H1 (cell line): ENCODE results near the gene SCN4A. TPM values are rescaled to one million over a fixed set of nuclear protein-coding genes. Genes with fewer than 3 reads are reported as not detected.

Experiments
- CTCF ChIA-PET: fragments of 300-600 bp; sonication (Branson Sonifier 250); formaldehyde crosslinking; loops from one replicate; lab custom pipeline; 2021; ENCODE audit not compliant: partially characterized antibody; lab: Charles Lee
- POLR2A ChIA-PET: fragments of 300-600 bp; sonication (Branson Sonifier 250); formaldehyde crosslinking; loops from one replicate; lab custom pipeline; 2021; ENCODE audit warnings: inconsistent platforms; ENCODE audit not compliant: partially characterized antibody; lab: Charles Lee
- DNase-seq, 2 experiments: peaks; one replicate each; pipeline versions ENCODE4 v3.0.0 to v3.0.0-alpha.2; 2010 to 2022; ENCODE audit warnings: low spot score in 2 of 2, low read depth in 1 of 2, mixed read lengths in 1 of 2
- FAIRE-seq: peaks from 2 replicates; lab custom pipeline; 2011; peaks lifted over from hg19 to GRCh38; lab: Jason Lieb, UNC
- H2AFZ ChIP-seq: 2 replicates; pipeline ENCODE4 v1.8.1; 2012; ENCODE audit warnings: low read length, inconsistent platforms
- H2AK5ac ChIP-seq: 2 replicates; pipeline ENCODE4 v1.6.1; 2013; ENCODE audit warnings: low read depth, low read length
- H2BK120ac ChIP-seq: replicated peaks from 2 replicates; pipeline ENCODE3; 2013; ENCODE audit warnings: low read depth, low read length, inconsistent platforms
- H2BK12ac ChIP-seq: 2 replicates; pipeline ENCODE4 v1.6.1; 2013; ENCODE audit warnings: low read depth, low read length
- H2BK15ac ChIP-seq: 2 replicates; pipeline ENCODE4 v1.6.1; 2013; ENCODE audit warnings: low read length
- H2BK20ac ChIP-seq: 2 replicates; pipeline ENCODE4 v1.6.1; 2013; ENCODE audit warnings: low read length
- H2BK5ac ChIP-seq: 2 replicates; pipeline ENCODE4 v1.6.1; 2013; ENCODE audit warnings: low read depth, low read length
- H3K14ac ChIP-seq: 2 replicates; pipeline ENCODE4 v1.6.1; 2013; ENCODE audit warnings: inconsistent platforms; ENCODE audit not compliant: insufficient read length
- H3K18ac ChIP-seq: 2 replicates; pipeline ENCODE4 v1.6.1; 2013; ENCODE audit warnings: low read length; ENCODE audit errors: extremely low read depth
- H3K23ac ChIP-seq: 2 replicates; pipeline ENCODE4 v1.6.1; 2013; ENCODE audit warnings: inconsistent platforms; ENCODE audit not compliant: insufficient read length
- H3K23me2 ChIP-seq: 2 replicates; pipeline ENCODE4 v1.6.1; 2013; ENCODE audit warnings: low read depth, low read length
- H3K27ac ChIP-seq: 2 replicates; pipeline ENCODE4 v1.6.1; 2011; ENCODE audit warnings: low read depth, low read length, inconsistent platforms
- H3K27me3 ChIP-seq, 4 experiments: replicated peaks in 1 of 4; 1 replicate in 1 of 4; 2 replicates in 3 of 4; pipeline versions ENCODE4 v1.6.1 to v1.8.1; 2011 to 2013; ENCODE audit warnings: low read length in 3 of 4, mild to moderate bottlenecking in 3 of 4, inconsistent platforms in 2 of 4, mixed read lengths in 2 of 4, moderate library complexity in 1 of 4; ENCODE audit not compliant: control insufficient read depth in 3 of 4, insufficient read depth in 3 of 4; ENCODE audit errors: extremely low read depth in 1 of 4
- H3K36me3 ChIP-seq, 4 experiments: 2 replicates each; pipeline versions ENCODE4 v1.6.1 to v1.8.1; 2011 to 2013; ENCODE audit warnings: mild to moderate bottlenecking in 4 of 4, low read length in 3 of 4, moderate library complexity in 2 of 4, control low read depth in 1 of 4, inconsistent platforms in 1 of 4; ENCODE audit not compliant: insufficient read depth in 4 of 4, control insufficient read depth in 2 of 4
- H3K4ac ChIP-seq: replicated peaks from 2 replicates; pipeline ENCODE3; 2013; ENCODE audit warnings: low read length, low read depth, mixed read lengths, inconsistent platforms; ENCODE audit not compliant: insufficient read length
- H3K4me1 ChIP-seq, 4 experiments: replicated peaks in 1 of 4; 1 replicate in 1 of 4; 2 replicates in 3 of 4; pipeline versions ENCODE4 v1.6.1 to v1.8.1; 2011 to 2013; ENCODE audit warnings: low read length in 3 of 4, inconsistent platforms in 2 of 4, mixed read lengths in 1 of 4; ENCODE audit not compliant: insufficient read depth in 4 of 4, control insufficient read depth in 3 of 4
- H3K4me2 ChIP-seq, 2 experiments: 2 replicates each; pipeline versions ENCODE4 v1.6.1 to v1.8.1; 2011 to 2013; ENCODE audit warnings: low read depth in 2 of 2, low read length in 2 of 2, control low read depth in 1 of 2, inconsistent platforms in 1 of 2, mild to moderate bottlenecking in 1 of 2; ENCODE audit not compliant: insufficient read depth in 1 of 2
- H3K4me3 ChIP-seq, 4 experiments: fragments of 200-600, 300-600 bp in 1 of 4; sonication (generic), shearing (Covaris generic), sonication (Bioruptor Twin) in 1 of 4; 2 replicates each; pipeline versions ENCODE4 v1.5.1 to v1.8.1; 2011 to 2016; ENCODE audit warnings: low read length in 4 of 4, low read depth in 3 of 4, control low read depth in 2 of 4, inconsistent platforms in 2 of 4, mild to moderate bottlenecking in 2 of 4, mixed read lengths in 1 of 4, moderate library complexity in 1 of 4; ENCODE audit not compliant: insufficient read depth in 2 of 4; ENCODE audit errors: extremely low read depth in 1 of 4
- H3K56ac ChIP-seq: replicated peaks from 2 replicates; pipeline ENCODE3; 2013; ENCODE audit warnings: low read depth, mild to moderate bottlenecking, mixed read lengths, low read length, inconsistent platforms; ENCODE audit not compliant: insufficient read length
- H3K79me1 ChIP-seq: 2 replicates; pipeline ENCODE4 v1.6.1; 2013; ENCODE audit warnings: low read depth, low read length, control low read depth
- H3K79me2 ChIP-seq, 2 experiments: 2 replicates each; pipeline versions ENCODE4 v1.6.1 to v1.8.1; 2012 to 2013; ENCODE audit warnings: low read length in 2 of 2, mild to moderate bottlenecking in 2 of 2, inconsistent platforms in 1 of 2; ENCODE audit not compliant: insufficient read depth in 2 of 2, control insufficient read depth in 1 of 2
- H3K9ac ChIP-seq, 4 experiments: replicated peaks in 1 of 4; 1 replicate in 1 of 4; 2 replicates in 3 of 4; pipeline versions ENCODE4 v1.6.1 to v1.8.1; 2011 to 2013; ENCODE audit warnings: low read depth in 3 of 4, low read length in 3 of 4, control low read depth in 2 of 4, mild to moderate bottlenecking in 2 of 4, moderate library complexity in 2 of 4, inconsistent platforms in 1 of 4; ENCODE audit errors: extremely low read depth in 1 of 4
- H3K9me3 ChIP-seq, 2 experiments: 2 replicates each; pipeline versions ENCODE4 v1.6.1 to v1.8.1; 2012 to 2013; ENCODE audit warnings: mild to moderate bottlenecking in 2 of 2, moderate library complexity in 2 of 2, control low read depth in 1 of 2, inconsistent platforms in 1 of 2, low read depth in 1 of 2, low read length in 1 of 2, mixed read lengths in 1 of 2; ENCODE audit not compliant: insufficient read depth in 2 of 2
- H4K20me1 ChIP-seq, 2 experiments: replicated peaks in 1 of 2; 2 replicates each; pipeline versions ENCODE3 to v1.8.1; 2011 to 2013; ENCODE audit warnings: inconsistent platforms in 2 of 2, low read length in 2 of 2, mild to moderate bottlenecking in 1 of 2; ENCODE audit not compliant: insufficient read depth in 2 of 2, control insufficient read depth in 1 of 2
- H4K5ac ChIP-seq: 2 replicates; pipeline ENCODE4 v1.6.1; 2013; ENCODE audit warnings: low read length, low read depth, mixed read lengths, inconsistent platforms; ENCODE audit not compliant: insufficient read length
- H4K8ac ChIP-seq: 2 replicates; pipeline ENCODE4 v1.8.0; 2013; ENCODE audit warnings: mild to moderate bottlenecking, moderate library complexity, low read length, inconsistent platforms; ENCODE audit not compliant: insufficient read depth; ENCODE audit errors: extremely low read depth
- H4K91ac ChIP-seq: replicated peaks from 2 replicates; pipeline ENCODE3; 2013; ENCODE audit warnings: low read length, mixed read lengths, inconsistent platforms; ENCODE audit not compliant: insufficient read length
- E2F6 ChIP-seq: IDR thresholded peaks from 2 replicates; pipeline ENCODE4 v1.6.1; 2012; ENCODE audit warnings: inconsistent platforms
- EP300 ChIP-seq, 2 experiments: IDR thresholded peaks; 1 replicate in 1 of 2; 2 replicates in 1 of 2; pipeline ENCODE4 v1.6.1; 2011 to 2012; ENCODE audit warnings: low read depth in 2 of 2, low read length in 2 of 2, mild to moderate bottlenecking in 2 of 2, borderline replicate concordance in 1 of 2, inconsistent platforms in 1 of 2, moderate library complexity in 1 of 2
- EZH2 ChIP-seq: fragments of 200-600 bp; sonication (generic); IDR thresholded peaks from 2 replicates; pipeline ENCODE4 v1.7.1; 2012; ENCODE audit warnings: low read depth, mild to moderate bottlenecking, moderate library complexity, low read length, inconsistent platforms; ENCODE audit not compliant: severe bottlenecking
- JUND ChIP-seq: IDR thresholded peaks from 2 replicates; pipeline ENCODE4 v1.6.1; 2011; ENCODE audit warnings: mild to moderate bottlenecking, improper control_type of control experiment, low read length
- NANOG ChIP-seq: IDR thresholded peaks from 2 replicates; pipeline ENCODE4 v1.6.1; 2011; ENCODE audit warnings: low read length, low read depth, mild to moderate bottlenecking, inconsistent platforms; ENCODE audit not compliant: insufficient read depth, poor library complexity, severe bottlenecking
- POLR2A ChIP-seq, 2 experiments: IDR thresholded peaks; 1 replicate in 1 of 2; 2 replicates in 1 of 2; pipeline ENCODE4 v1.6.1; 2011; ENCODE audit warnings: low read depth in 2 of 2, low read length in 2 of 2, mild to moderate bottlenecking in 2 of 2; ENCODE audit errors: control extremely low read depth in 1 of 2
- SP2 ChIP-seq: IDR thresholded peaks from 2 replicates; pipeline ENCODE4 v1.6.1; 2012; ENCODE audit warnings: mild to moderate bottlenecking, low read length, inconsistent platforms
- SRF ChIP-seq: IDR thresholded peaks from 2 replicates; pipeline ENCODE4 v1.6.1; 2011; ENCODE audit warnings: mild to moderate bottlenecking, low read depth, low read length, moderate library complexity
- TAF1 ChIP-seq: IDR thresholded peaks from 2 replicates; pipeline ENCODE4 v1.6.1; 2011; ENCODE audit warnings: mild to moderate bottlenecking, low read depth, low read length
- WGBS, 2 experiments: shearing (Covaris generic) in 1 of 2; methylation state at CpG; one replicate each; pipeline versions ENCODE4 v1.1.6 to v1.1.7; 2013 to 2015; ENCODE audit warnings: low lambda C conversion rate in 2 of 2, mixed read lengths in 2 of 2, inconsistent platforms in 1 of 2, low coverage in 1 of 2, missing lambda C conversion rate in 1 of 2; ENCODE audit not compliant: insufficient replicate concordance in 2 of 2, insufficient coverage in 1 of 2, insufficient read length in 1 of 2; ENCODE audit errors: extremely low coverage in 1 of 2, missing lambda C conversion rate in 1 of 2; 5-methylcytosine and 5-hydroxymethylcytosine counted together
- polyA plus RNA-seq, 7 experiments: library from polyadenylated mRNA; depleted of rRNA in 3 of 7; stranded (reverse) in 5 of 7; unstranded in 2 of 7; fragments of >200 nt in 5 of 7; fragments of 200-250 nt in 2 of 7; gene quantifications; 1 replicate in 5 of 7; 2 replicates in 1 of 7; 4 replicates in 1 of 7; pipeline versions ENCODE4 v1.2.1 to v1.2.3, GENCODE V29; 2011 to 2013; ENCODE audit warnings: missing spikeins in 2 of 7, mixed read lengths in 2 of 7
- total RNA-seq: library from RNA; stranded (reverse); fragmentation: NEBNext Ultra II Directional; extraction: Animal tissue kit (Norgen Biotek cat#: 25700); gene quantifications from 2 replicates; pipeline ENCODE4 v1.2.1, GENCODE V29; 2021

Gene SCN4A
- total and polyA plus RNA-seq, 2 of the 8 experiments (the other 6 are each of a cell fraction or from before 2014, with no cell fraction given) = 5.0 to 8.5 TPM

GRCh38 chr17:63928172-63928666 is 44.5 kb downstream of the SCN4A start:
- Histone ChIP-seq H4K5ac (no peak overlapping the region), H4K8ac (no peak overlapping the region), H3K56ac (no peak overlapping the region), H3K4me3 (no peak overlapping the region), H3K79me1 (no peaks in the 10 kb centered on the region), H3K4ac (no peak overlapping the region), H3K9ac (no peak overlapping the region), H3K4me2 (no peak overlapping the region), H3K23ac (no peak overlapping the region), H2AK5ac (no peak overlapping the region), H3K14ac (no peak overlapping the region), H2BK12ac (no peak overlapping the region; the same call in 1 of the 2 replicates), H4K20me1 (no peaks in the 10 kb centered on the region), H3K9me3 (no peaks in the 10 kb centered on the region), H3K36me3 (no peaks in the 10 kb centered on the region), H3K4me1 (peaks cover 0 to 16% (median 12%) of the 10 kb centered on the region in 4 experiments; a peak in 6 of 7 replicates), H3K27me3 (no peaks in the 10 kb centered on the region), H4K91ac (no peak overlapping the region), H2AFZ (no peak overlapping the region), H2BK120ac (no peak overlapping the region), H3K23me2 (no peaks in the 10 kb centered on the region), H2BK15ac (no peak overlapping the region), H3K79me2 (no peaks in the 10 kb centered on the region), H3K27ac (no peak overlapping the region), H3K18ac (no peak overlapping the region), H2BK5ac (no peak overlapping the region), H2BK20ac (no peak overlapping the region)
- no peak for FAIRE-seq
- ChIA-PET CTCF (interaction anchor here (0.6 to 11.4 kb wide), 19 partner anchors 9 to 205 kb away, joined by 3 to 164 read pairs (median 4); partner anchors contain the start of genes CSHL1 and GH1), POLR2A (interaction anchor here (0.6 kb wide), 1 partner anchor 33 kb away, joined by 4 read pairs; no protein-coding TSS in a partner anchor)
- no peak for DNase-seq
- WGBS, 2 experiments = 88% methylated on average over 10 of the region's 10 CpGs; no CpG with 5 or more reads in 1 of the 2 experiments
- TF ChIP-seq EZH2 = no peak
- TF ChIP-seq E2F6 = no peak
- no peak for TF ChIP-seq SP2
- TF ChIP-seq POLR2A (IDR thresholded peaks at IDR 0.05; ENCODE audit: control extremely low read depth in 1 of 2, low read depth in 2 of 2, low read length in 2 of 2) = no peak
- TF ChIP-seq SRF = no peak
- no peak for TF ChIP-seq TAF1
- TF ChIP-seq EP300 (IDR thresholded peaks at IDR 0.05; ENCODE audit: borderline replicate concordance in 1 of 2, low read depth in 2 of 2, low read length in 2 of 2) = no peak
- TF ChIP-seq JUND = no peak
- no peak for TF ChIP-seq NANOG
